ENCODE results near the gene ART1. TPM values are rescaled to one million over a fixed set of nuclear protein-coding genes. Genes with fewer than 3 reads are reported as not detected.

ART1 gene
- total and polyA plus RNA-seq, 2 of the 4 experiments (the other 2 are of a cell fraction): not detected

- H3K4me3 ChIP-seq (ENCODE audit: insufficient read depth, low read depth, low read length): no peak overlapping the region
- ChIA-PET POLR2A (ENCODE audit: unreplicated experiment) (no interaction called here), CTCF (no interaction called here)
- DNase-seq: peak; percentile 81
- H2AK9ac ChIP-seq (replicated peaks; ENCODE audit: low read depth, low read length, poor library complexity): no peak overlapping the region
- no peak overlapping the region for H3K18ac ChIP-seq (ENCODE audit: low read depth, low read length)
- no peak overlapping the region for H3K9ac ChIP-seq (ENCODE audit: low read depth, low read length)
- no peak overlapping the region for H3K4me2 ChIP-seq (ENCODE audit: low read depth, low read length)
- dilution Hi-C loops (cut with HindIII; ENCODE audit: low sequenced_read_pairs, unreplicated experiment) (no loop called here), in situ Hi-C loops (cut with MboI; ENCODE audit: low sequenced_read_pairs) (no loop called here), intact Hi-C loops (cut with micrococcal nuclease) (no loop called here)
- H2BK20ac ChIP-seq (ENCODE audit: low read depth, low read length): no peak overlapping the region
- H3K4me1 ChIP-seq (ENCODE audit: control insufficient read depth, insufficient read depth, low read length): no peaks in the 10 kb centered on the region
- no peaks in the 10 kb centered on the region for H3K9me1 ChIP-seq (ENCODE audit: insufficient read depth, low read length)
- TF ChIP-seq, protein P1, sequence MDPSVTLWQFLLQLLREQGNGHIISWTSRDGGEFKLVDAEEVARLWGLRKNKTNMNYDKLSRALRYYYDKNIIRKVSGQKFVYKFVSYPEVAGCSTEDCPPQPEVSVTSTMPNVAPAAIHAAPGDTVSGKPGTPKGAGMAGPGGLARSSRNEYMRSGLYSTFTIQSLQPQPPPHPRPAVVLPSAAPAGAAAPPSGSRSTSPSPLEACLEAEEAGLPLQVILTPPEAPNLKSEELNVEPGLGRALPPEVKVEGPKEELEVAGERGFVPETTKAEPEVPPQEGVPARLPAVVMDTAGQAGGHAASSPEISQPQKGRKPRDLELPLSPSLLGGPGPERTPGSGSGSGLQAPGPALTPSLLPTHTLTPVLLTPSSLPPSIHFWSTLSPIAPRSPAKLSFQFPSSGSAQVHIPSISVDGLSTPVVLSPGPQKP (IDR thresholded peaks at IDR 0.05; ENCODE audit: borderline replicate concordance, low read depth, low read length): no peak
- TF ChIP-seq MAZ (IDR thresholded peaks at IDR 0.05; ENCODE audit: borderline replicate concordance, low read depth, low read length) (peak; percentile 100), RCOR1 (IDR thresholded peaks at IDR 0.05; ENCODE audit: insufficient replicate concordance, low read length) (no peak), FOS (IDR thresholded peaks at IDR 0.05; ENCODE audit: low read depth, low read length) (no peak), POLR2A (IDR thresholded peaks at IDR 0.05; ENCODE audit: low read depth, low read length) (no peak), NFE2L2 (IDR thresholded peaks at IDR 0.05; ENCODE audit: low read depth, low read length) (no peak), SMC3 (IDR thresholded peaks at IDR 0.05; ENCODE audit: low read depth, low read length) (no peak), CEBPB (IDR thresholded peaks at IDR 0.05; ENCODE audit: low read depth, low read length) (no peak), RFX5 (IDR thresholded peaks at IDR 0.05; ENCODE audit: low read depth, low read length) (no peak), BHLHE40 (IDR thresholded peaks at IDR 0.05; ENCODE audit: low read depth, low read length) (0 out of 2 replicates have a peak, but pooled peaks have one; percentile 52), RAD21 (IDR thresholded peaks at IDR 0.05; ENCODE audit: low read length) (no peak), USF2 (IDR thresholded peaks at IDR 0.05; ENCODE audit: low read depth, low read length) (peak; percentile 52; the same call in 1 of the 2 replicates)
- TF ChIP-seq, protein P2, sequence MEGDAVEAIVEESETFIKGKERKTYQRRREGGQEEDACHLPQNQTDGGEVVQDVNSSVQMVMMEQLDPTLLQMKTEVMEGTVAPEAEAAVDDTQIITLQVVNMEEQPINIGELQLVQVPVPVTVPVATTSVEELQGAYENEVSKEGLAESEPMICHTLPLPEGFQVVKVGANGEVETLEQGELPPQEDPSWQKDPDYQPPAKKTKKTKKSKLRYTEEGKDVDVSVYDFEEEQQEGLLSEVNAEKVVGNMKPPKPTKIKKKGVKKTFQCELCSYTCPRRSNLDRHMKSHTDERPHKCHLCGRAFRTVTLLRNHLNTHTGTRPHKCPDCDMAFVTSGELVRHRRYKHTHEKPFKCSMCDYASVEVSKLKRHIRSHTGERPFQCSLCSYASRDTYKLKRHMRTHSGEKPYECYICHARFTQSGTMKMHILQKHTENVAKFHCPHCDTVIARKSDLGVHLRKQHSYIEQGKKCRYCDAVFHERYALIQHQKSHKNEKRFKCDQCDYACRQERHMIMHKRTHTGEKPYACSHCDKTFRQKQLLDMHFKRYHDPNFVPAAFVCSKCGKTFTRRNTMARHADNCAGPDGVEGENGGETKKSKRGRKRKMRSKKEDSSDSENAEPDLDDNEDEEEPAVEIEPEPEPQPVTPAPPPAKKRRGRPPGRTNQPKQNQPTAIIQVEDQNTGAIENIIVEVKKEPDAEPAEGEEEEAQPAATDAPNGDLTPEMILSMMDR (conservative IDR thresholded peaks at IDR 0.05; ENCODE audit: low read depth, low read length): no peak
- peaks cover 13% of the 10 kb centered on the region for H3K27me3 ChIP-seq (ENCODE audit: control insufficient read depth, insufficient read depth, low read length)
- no peak overlapping the region for H2BK15ac ChIP-seq (ENCODE audit: low read depth, low read length)
- no peaks in the 10 kb centered on the region for H3K79me1 ChIP-seq (ENCODE audit: low read depth in 1 of 2, low read length in 2 of 2)
- H3K36me3 ChIP-seq (ENCODE audit: control insufficient read depth, insufficient read depth, low read length): no peaks in the 10 kb centered on the region
- H3K56ac ChIP-seq (ENCODE audit: extremely low read depth, insufficient read depth, low read length): no peak overlapping the region
- no peak overlapping the region for H3K14ac ChIP-seq (replicated peaks; ENCODE audit: low read depth, low read length)
- no peak overlapping the region for H3K23ac ChIP-seq (ENCODE audit: low read depth, low read length)
- no peaks in the 10 kb centered on the region for H4K20me1 ChIP-seq (ENCODE audit: insufficient read depth, low read length)
- H3K9me3 ChIP-seq (ENCODE audit: control insufficient read depth, insufficient read depth, low read length): no peaks in the 10 kb centered on the region
- no peak overlapping the region for H4K5ac ChIP-seq (ENCODE audit: low read depth, low read length)
- H3K27ac ChIP-seq (ENCODE audit: insufficient read depth, low read length): no peak overlapping the region
- no peak overlapping the region for H2AK5ac ChIP-seq (ENCODE audit: low read depth, low read length)
- H2BK120ac ChIP-seq (ENCODE audit: low read depth, low read length): no peak overlapping the region
- no peak overlapping the region for H4K8ac ChIP-seq (ENCODE audit: low read depth in 2 of 2, low read length in 2 of 2)
- H3K4ac ChIP-seq (ENCODE audit: low read depth, low read length): no peak overlapping the region
- no peak overlapping the region for H4K91ac ChIP-seq (ENCODE audit: insufficient read depth, low read depth, low read length)
- WGBS, 2 experiments (ENCODE audit: extremely low coverage in 2 of 2, insufficient read length in 1 of 2): no CpG with 5 or more reads among the region's 1 CpG
- ATAC-seq (ENCODE audit: low read depth): peak; percentile 92
- H2BK5ac ChIP-seq (ENCODE audit: low read depth, low read length, poor library complexity, severe bottlenecking): no peak overlapping the region
- BruUV-seq (replicated peaks): no TSS peak
- H2AFZ ChIP-seq (replicated peaks; ENCODE audit: low read length, poor library complexity): no peak overlapping the region
Measured at GRCh38 chr11:3627291-3627690, 17.6 kb upstream of the ART1 start.

Data from IMR-90 (cell line).